DOHH2 (cell line): ENCODE measurements around the gene ME3.

Source experiments
- EZH2phosphoT487 ChIP-seq: fragments of 200-600 bp; sonication (generic); IDR thresholded peaks from 2 replicates; pipeline ENCODE4 v1.6.1; 2017; ENCODE audit warnings: borderline replicate concordance, mild to moderate bottlenecking, antibody characterized with exemption, low read length, moderate library complexity, mixed read lengths
- TF ChIP-seq, protein P1 (sequence below): fragments of 200-600 bp; sonication (generic); IDR thresholded peaks from one replicate; pipeline ENCODE4 v1.5.1; 2014; ENCODE audit warnings: antibody characterized with exemption, mild to moderate bottlenecking, low read depth, low read length; ENCODE audit not compliant: poor library complexity, severe bottlenecking

GRCh38 chr11:86421946-86422345, 250.5 kb downstream of the ME3 start:
- TF ChIP-seq, protein P1, sequence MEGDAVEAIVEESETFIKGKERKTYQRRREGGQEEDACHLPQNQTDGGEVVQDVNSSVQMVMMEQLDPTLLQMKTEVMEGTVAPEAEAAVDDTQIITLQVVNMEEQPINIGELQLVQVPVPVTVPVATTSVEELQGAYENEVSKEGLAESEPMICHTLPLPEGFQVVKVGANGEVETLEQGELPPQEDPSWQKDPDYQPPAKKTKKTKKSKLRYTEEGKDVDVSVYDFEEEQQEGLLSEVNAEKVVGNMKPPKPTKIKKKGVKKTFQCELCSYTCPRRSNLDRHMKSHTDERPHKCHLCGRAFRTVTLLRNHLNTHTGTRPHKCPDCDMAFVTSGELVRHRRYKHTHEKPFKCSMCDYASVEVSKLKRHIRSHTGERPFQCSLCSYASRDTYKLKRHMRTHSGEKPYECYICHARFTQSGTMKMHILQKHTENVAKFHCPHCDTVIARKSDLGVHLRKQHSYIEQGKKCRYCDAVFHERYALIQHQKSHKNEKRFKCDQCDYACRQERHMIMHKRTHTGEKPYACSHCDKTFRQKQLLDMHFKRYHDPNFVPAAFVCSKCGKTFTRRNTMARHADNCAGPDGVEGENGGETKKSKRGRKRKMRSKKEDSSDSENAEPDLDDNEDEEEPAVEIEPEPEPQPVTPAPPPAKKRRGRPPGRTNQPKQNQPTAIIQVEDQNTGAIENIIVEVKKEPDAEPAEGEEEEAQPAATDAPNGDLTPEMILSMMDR, result no peak
- TF ChIP-seq EZH2phosphoT487, result no peak
